Measurements from ENCODE around the gene PNO1.

Gene PNO1

GRCh38 chr2:68135448-68136320 is 22.0 kb upstream of the PNO1 start:
- H3K4me3 Mint-ChIP-seq: no peak overlapping the region
- no peaks in the 10 kb centered on the region for H3K27me3 Mint-ChIP-seq
- ATAC-seq: no peak
- no peaks in the 10 kb centered on the region for H3K4me1 Mint-ChIP-seq
- H3K27ac Mint-ChIP-seq: peak overlapping the region; percentile 20
- H3K9me3 Mint-ChIP-seq: no peaks in the 10 kb centered on the region
- peaks cover 56% of the 10 kb centered on the region for H3K36me3 Mint-ChIP-seq

- peaks cover 45% of the 10 kb centered on the region for H3K36me3 Mint-ChIP-seq
- no peaks in the 10 kb centered on the region for H3K27me3 Mint-ChIP-seq
- no peaks in the 10 kb centered on the region for H3K4me1 Mint-ChIP-seq
- no peaks in the 10 kb centered on the region for H3K9me3 Mint-ChIP-seq
- no peak overlapping the region for H3K4me3 Mint-ChIP-seq
- no peak for ATAC-seq
- no peak overlapping the region for H3K27ac Mint-ChIP-seq
Observed at GRCh38 chr2:68141875-68142274, 15.8 kb upstream of the PNO1 start.

- Mint-ChIP-seq H3K36me3 (peaks cover 9% of the 10 kb centered on the region), H3K4me3 (no peak overlapping the region)
Observed at GRCh38 chr2:68151037-68151436, 6.7 kb upstream of the PNO1 start.

GRCh38 chr2:68152681-68153347 is 4.9 kb upstream of the PNO1 start:
- no peaks in the 10 kb centered on the region for H3K27me3 Mint-ChIP-seq
- H3K27ac Mint-ChIP-seq: no peak overlapping the region
- H3K9me3 Mint-ChIP-seq: no peaks in the 10 kb centered on the region
- ATAC-seq: no peak
- peaks cover 30% of the 10 kb centered on the region for H3K4me1 Mint-ChIP-seq
- H3K4me3 Mint-ChIP-seq: no peak overlapping the region
- H3K36me3 Mint-ChIP-seq: peaks cover 9% of the 10 kb centered on the region

More at GRCh38 chr2:68151037-68151436, 6.7 kb upstream of the PNO1 start:
- Mint-ChIP-seq H3K4me1 (peaks cover 21% of the 10 kb centered on the region), H3K27me3 (no peaks in the 10 kb centered on the region), H3K9me3 (no peaks in the 10 kb centered on the region), H3K27ac (peak overlapping the region; percentile 49)
- ATAC-seq: no peak

- Mint-ChIP-seq H3K36me3 (peaks cover 21% of the 10 kb centered on the region), H3K9me3 (no peaks in the 10 kb centered on the region)
- no peak for ATAC-seq
Observed at GRCh38 chr2:68155618-68156017, 2.1 kb upstream of the PNO1 start.

GRCh38 chr2:68156419-68156818 is 1.3 kb upstream of the PNO1 start:
- H3K27me3 Mint-ChIP-seq: no peaks in the 10 kb centered on the region
- peaks cover 47% of the 10 kb centered on the region for H3K4me1 Mint-ChIP-seq
- H3K27ac Mint-ChIP-seq: peak overlapping the region; percentile 100
- ATAC-seq: no peak
- peaks cover 23% of the 10 kb centered on the region for H3K36me3 Mint-ChIP-seq
- no peaks in the 10 kb centered on the region for H3K9me3 Mint-ChIP-seq
- H3K4me3 Mint-ChIP-seq: peak overlapping the region; percentile 99

More at GRCh38 chr2:68155618-68156017, 2.1 kb upstream of the PNO1 start:
- Mint-ChIP-seq H3K27me3 (no peaks in the 10 kb centered on the region), H3K27ac (no peak overlapping the region), H3K4me1 (peaks cover 47% of the 10 kb centered on the region), H3K4me3 (no peak overlapping the region)

- Mint-ChIP-seq H3K4me1 (peaks cover 42% of the 10 kb centered on the region), H3K9me3 (no peaks in the 10 kb centered on the region), H3K4me3 (peak overlapping the region; percentile 99), H3K36me3 (peaks cover 24% of the 10 kb centered on the region), H3K27ac (peak overlapping the region; percentile 100), H3K27me3 (no peaks in the 10 kb centered on the region)
- peak; percentile 67 for ATAC-seq
Observed at GRCh38 chr2:68157002-68157401, 686 bp upstream of the PNO1 start.

- peaks cover 28% of the 10 kb centered on the region for H3K36me3 Mint-ChIP-seq
- H3K9me3 Mint-ChIP-seq: no peaks in the 10 kb centered on the region
- peak overlapping the region; percentile 100 for H3K27ac Mint-ChIP-seq
- no peak for ATAC-seq
- peaks cover 36% of the 10 kb centered on the region for H3K4me1 Mint-ChIP-seq
- no peaks in the 10 kb centered on the region for H3K27me3 Mint-ChIP-seq
- peak overlapping the region; percentile 99 for H3K4me3 Mint-ChIP-seq
Observed at GRCh38 chr2:68158134-68158447, 403 bp downstream of the PNO1 start.

- no peak overlapping the region for H3K4me3 Mint-ChIP-seq
- H3K4me1 Mint-ChIP-seq: peaks cover 42% of the 10 kb centered on the region
- peaks cover 62% of the 10 kb centered on the region for H3K36me3 Mint-ChIP-seq
- H3K9me3 Mint-ChIP-seq: no peaks in the 10 kb centered on the region
- H3K27me3 Mint-ChIP-seq: no peaks in the 10 kb centered on the region
- no peak overlapping the region for H3K27ac Mint-ChIP-seq
- ATAC-seq: no peak
Observed at GRCh38 chr2:68163641-68164040, 6.0 kb downstream of the PNO1 start.

- peaks cover 19% of the 10 kb centered on the region for H3K4me1 Mint-ChIP-seq
- H3K27me3 Mint-ChIP-seq: no peaks in the 10 kb centered on the region
- peaks cover 37% of the 10 kb centered on the region for H3K36me3 Mint-ChIP-seq
- peak overlapping the region; percentile 11 for H3K27ac Mint-ChIP-seq
- no peak overlapping the region for H3K4me3 Mint-ChIP-seq
- ATAC-seq: no peak
- no peaks in the 10 kb centered on the region for H3K9me3 Mint-ChIP-seq
Observed at GRCh38 chr2:68167186-68167585, 9.5 kb downstream of the PNO1 start.

- Mint-ChIP-seq H3K27me3 (no peaks in the 10 kb centered on the region), H3K27ac (no peak overlapping the region), H3K4me1 (peaks cover 29% of the 10 kb centered on the region), H3K9me3 (no peaks in the 10 kb centered on the region), H3K36me3 (peaks cover 35% of the 10 kb centered on the region), H3K4me3 (no peak overlapping the region)
- no peak for ATAC-seq
Observed at GRCh38 chr2:68169308-68169707, 11.6 kb downstream of the PNO1 start.

GRCh38 chr2:68171146-68171545 is 13.5 kb downstream of the PNO1 start:
- peaks cover 29% of the 10 kb centered on the region for H3K36me3 Mint-ChIP-seq

GRCh38 chr2:68171684-68172083 is 14.0 kb downstream of the PNO1 start:
- Mint-ChIP-seq H3K27ac (no peak overlapping the region), H3K27me3 (no peaks in the 10 kb centered on the region), H3K4me1 (peaks cover 22% of the 10 kb centered on the region), H3K4me3 (no peak overlapping the region), H3K36me3 (peaks cover 27% of the 10 kb centered on the region), H3K9me3 (no peaks in the 10 kb centered on the region)
- no peak for ATAC-seq

More at GRCh38 chr2:68171146-68171545, 13.5 kb downstream of the PNO1 start:
- Mint-ChIP-seq H3K4me1 (peaks cover 25% of the 10 kb centered on the region), H3K9me3 (no peaks in the 10 kb centered on the region), H3K27ac (no peak overlapping the region), H3K4me3 (no peak overlapping the region), H3K27me3 (no peaks in the 10 kb centered on the region)
- ATAC-seq: no peak

GRCh38 chr2:68172521-68172920 is 14.8 kb downstream of the PNO1 start:
- no peak overlapping the region for H3K27ac Mint-ChIP-seq
- peaks cover 26% of the 10 kb centered on the region for H3K4me1 Mint-ChIP-seq
- H3K27me3 Mint-ChIP-seq: no peaks in the 10 kb centered on the region
- ATAC-seq: no peak
- no peak overlapping the region for H3K4me3 Mint-ChIP-seq
- no peaks in the 10 kb centered on the region for H3K9me3 Mint-ChIP-seq
- peaks cover 29% of the 10 kb centered on the region for H3K36me3 Mint-ChIP-seq

- Mint-ChIP-seq H3K27ac (peak overlapping the region; percentile 1), H3K27me3 (no peaks in the 10 kb centered on the region), H3K4me1 (peaks cover 23% of the 10 kb centered on the region), H3K4me3 (no peak overlapping the region), H3K9me3 (no peaks in the 10 kb centered on the region), H3K36me3 (peaks cover 26% of the 10 kb centered on the region)
- peak; percentile 64 for ATAC-seq
Observed at GRCh38 chr2:68172990-68173700, 15.5 kb downstream of the PNO1 start.

Measured in stimulated activated memory B cell treated with anti-CD40 and anti-IgM and Interleukin-4, amounts not matched to agents 10 μg/mL and 1 μg/mL and 100 μg/mL, for 72 hours (primary cell).